Activated T-cell treated with anti-CD3 and anti-CD28 coated beads, Interleukin-2, amount 50 U/mL, for 72 hours (primary cell): ENCODE data around the gene UBE2QL1. TPM values are rescaled to one million over a fixed set of nuclear protein-coding genes. Genes with fewer than 3 reads are reported as not detected.

Experiments used
- ATAC-seq, 2 donors: fragments of 150-1000 bp; cut with Tn5 transposase; replicated peaks in 1 of 2; 2 replicates each; pipeline ENCODE4 v1.10.0; 2021; ENCODE audit warnings: moderate library complexity in 2 of 2, mild to moderate bottlenecking in 1 of 2
- DNase-seq, 2 donors: peaks; one replicate each; pipeline ENCODE4 v3.0.0; 2021 to 2022; ENCODE audit warnings: mixed read lengths in 1 of 2
- H3K27ac Mint-ChIP-seq: one replicate; pipeline ENCODE4 v1.8.0; 2022; ENCODE audit warnings: mild to moderate bottlenecking, moderate library complexity, mixed read lengths
- H3K27me3 Mint-ChIP-seq: one replicate; pipeline ENCODE4 v1.8.0; 2022; ENCODE audit warnings: low read depth, mixed read lengths
- H3K36me3 Mint-ChIP-seq, 2 donors: one replicate each; pipeline ENCODE4 v1.8.0; 2022; ENCODE audit warnings: mixed read lengths in 2 of 2, mild to moderate bottlenecking in 1 of 2; ENCODE audit not compliant: insufficient read depth in 2 of 2
- H3K4me1 Mint-ChIP-seq: one replicate; pipeline ENCODE4 v1.8.0; 2022; ENCODE audit warnings: low read depth, mixed read lengths
- H3K4me3 Mint-ChIP-seq, 2 donors: one replicate each; pipeline ENCODE4 v1.8.0; 2022; ENCODE audit warnings: mild to moderate bottlenecking in 2 of 2, mixed read lengths in 2 of 2, moderate library complexity in 2 of 2
- H3K9me3 Mint-ChIP-seq, 2 donors: one replicate each; pipeline ENCODE4 v1.8.0; 2022; ENCODE audit warnings: mixed read lengths in 2 of 2
- total RNA-seq, 2 donors: library from RNA; stranded (reverse); gene quantifications; one replicate each; pipeline ENCODE4 v1.2.3, GENCODE V29; 2022

UBE2QL1 gene
- total RNA-seq, 2 donors from 2014 or later: 0.19 to 0.28 TPM

DNA sequence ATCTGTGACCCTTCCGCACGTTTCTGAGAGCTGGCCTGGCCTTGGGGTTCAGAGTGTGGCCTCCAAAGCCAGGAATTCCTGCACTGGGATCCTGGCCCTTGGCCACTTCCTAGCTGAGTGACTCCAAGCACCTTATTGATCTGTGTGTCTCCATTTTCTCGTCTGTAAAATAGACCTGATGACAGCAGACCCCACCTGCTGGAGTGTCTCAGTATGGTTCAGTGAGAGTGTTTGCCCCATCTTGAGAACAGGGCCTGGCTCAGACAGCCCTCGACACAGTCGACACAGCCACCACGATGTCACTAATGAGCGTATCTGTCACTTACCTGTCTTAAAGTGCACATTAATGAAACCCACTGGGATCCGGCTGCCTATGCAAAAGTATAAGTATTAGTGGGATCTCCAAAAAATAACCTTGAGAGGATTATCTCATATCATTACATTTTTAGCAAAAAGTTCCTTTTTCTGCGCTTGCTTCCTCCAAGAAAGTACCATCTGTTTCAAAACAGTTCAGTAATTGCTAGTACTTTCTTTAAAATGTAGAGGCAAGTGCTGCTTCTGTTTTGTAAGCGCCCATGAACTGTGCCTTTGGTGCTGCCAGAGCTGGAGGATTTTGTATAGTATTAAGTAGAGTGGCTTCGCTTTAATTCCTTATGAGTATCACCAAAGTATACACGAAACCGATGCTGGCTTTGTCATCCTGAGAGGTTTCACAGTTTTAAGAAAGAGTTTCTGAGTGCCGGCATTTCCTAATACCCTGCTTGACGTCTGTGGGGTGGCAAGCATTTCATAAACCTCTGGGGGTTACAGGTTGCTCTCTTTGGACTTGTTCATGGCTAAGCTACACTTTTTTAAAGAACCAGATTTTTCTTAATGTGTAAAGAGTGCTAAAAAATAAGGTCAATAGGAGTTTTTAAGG, 31.7 kb downstream of the UBE2QL1 start:
- H3K27ac Mint-ChIP-seq: no peak overlapping the region
- no peak for DNase-seq
- H3K4me1 Mint-ChIP-seq: peaks cover 27% of the 10 kb centered on the region
- H3K36me3 Mint-ChIP-seq: no peaks in the 10 kb centered on the region
- H3K27me3 Mint-ChIP-seq: peaks cover 29% of the 10 kb centered on the region
- ATAC-seq: no peak
- no peaks in the 10 kb centered on the region for H3K9me3 Mint-ChIP-seq
- H3K4me3 Mint-ChIP-seq: no peak overlapping the region

DNA sequence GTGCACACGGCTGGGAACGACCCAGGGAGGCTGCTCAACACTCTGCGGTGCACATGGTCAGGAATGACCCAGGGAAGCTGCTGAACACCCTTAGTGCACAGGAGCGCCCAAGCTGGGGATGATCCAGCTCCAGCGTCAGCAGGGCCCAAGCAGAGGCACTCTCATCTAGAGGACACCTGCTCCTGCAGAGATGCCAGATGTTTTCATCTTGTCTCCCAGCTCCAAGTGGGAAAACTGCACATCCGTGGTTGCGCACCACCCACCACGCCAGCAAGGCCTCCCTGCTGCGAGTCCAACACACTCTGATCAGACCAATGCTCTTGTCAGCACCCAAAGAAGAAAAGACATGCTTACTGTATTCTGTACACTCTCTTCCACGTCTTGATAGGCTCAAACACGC, 34.1 kb downstream of the UBE2QL1 start:
- H3K4me1 Mint-ChIP-seq: peaks cover 38% of the 10 kb centered on the region
- no peaks in the 10 kb centered on the region for H3K9me3 Mint-ChIP-seq
- H3K36me3 Mint-ChIP-seq: no peaks in the 10 kb centered on the region
- H3K4me3 Mint-ChIP-seq: no peak overlapping the region
- DNase-seq (no peak), ATAC-seq (no peak)
- H3K27me3 Mint-ChIP-seq: peaks cover 49% of the 10 kb centered on the region
- no peak overlapping the region for H3K27ac Mint-ChIP-seq

DNA sequence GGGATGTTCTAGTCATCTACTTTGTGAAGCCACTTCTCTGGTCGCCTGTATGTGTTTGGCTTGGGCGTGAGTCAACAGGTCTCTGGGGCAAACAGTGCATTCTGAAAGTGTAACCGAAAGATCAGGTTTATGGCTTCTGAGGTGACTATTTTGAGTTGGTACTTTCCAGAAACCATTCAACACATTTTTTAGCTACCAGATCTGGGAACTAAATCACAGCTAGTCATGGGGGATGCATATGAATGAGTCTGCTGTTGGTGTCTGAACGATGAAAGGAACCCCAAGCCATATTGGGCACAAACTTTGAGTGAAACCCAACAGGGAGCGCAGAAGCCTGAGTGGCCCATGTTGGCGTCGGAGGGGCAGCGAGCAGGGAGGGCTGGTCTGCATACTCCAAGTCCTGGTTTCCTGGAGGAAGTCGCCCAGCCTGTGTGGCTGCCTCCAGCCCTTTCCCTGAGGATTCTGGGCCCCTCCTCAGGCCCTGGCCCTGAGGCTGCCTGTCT, 35.3 kb downstream of the UBE2QL1 start:
- ATAC-seq (peak; percentile 95 to 96), DNase-seq (peak; percentile 54 to 61)
- Mint-ChIP-seq H3K36me3 (no peaks in the 10 kb centered on the region), H3K27ac (no peak overlapping the region), H3K27me3 (peaks cover 43% of the 10 kb centered on the region), H3K4me1 (peaks cover 43% of the 10 kb centered on the region), H3K9me3 (no peaks in the 10 kb centered on the region), H3K4me3 (peak overlapping the region in 1 of 2 donors; percentile 24)

DNA sequence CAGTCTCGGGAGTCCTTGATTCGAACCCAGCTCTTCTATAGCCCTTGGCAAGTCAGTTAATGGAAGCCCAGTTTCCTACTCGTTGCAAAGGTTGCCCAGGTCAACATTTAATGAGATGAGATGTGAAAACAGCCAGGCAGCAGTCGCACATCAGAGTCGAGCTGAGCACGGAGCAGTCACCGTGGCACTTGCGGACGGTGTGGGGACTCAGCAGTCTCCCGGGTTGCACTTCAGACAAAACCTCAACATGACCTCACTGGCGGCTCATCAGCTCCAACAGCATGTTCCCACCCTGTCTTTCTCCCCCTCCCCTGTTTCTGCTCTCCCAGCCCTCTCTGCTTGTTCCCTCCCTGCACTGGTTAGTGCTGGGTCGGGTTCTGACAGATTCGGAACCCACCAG, 35.8 kb downstream of the UBE2QL1 start:
- no peak overlapping the region for H3K27ac Mint-ChIP-seq
- peak in 1 of 2 donors; percentile 6 for DNase-seq
- peaks cover 38% of the 10 kb centered on the region for H3K27me3 Mint-ChIP-seq
- H3K36me3 Mint-ChIP-seq: no peaks in the 10 kb centered on the region
- peaks cover 43% of the 10 kb centered on the region for H3K4me1 Mint-ChIP-seq
- H3K4me3 Mint-ChIP-seq: peak overlapping the region; percentile 18 to 24
- H3K9me3 Mint-ChIP-seq: no peaks in the 10 kb centered on the region
- ATAC-seq: no peak

DNA sequence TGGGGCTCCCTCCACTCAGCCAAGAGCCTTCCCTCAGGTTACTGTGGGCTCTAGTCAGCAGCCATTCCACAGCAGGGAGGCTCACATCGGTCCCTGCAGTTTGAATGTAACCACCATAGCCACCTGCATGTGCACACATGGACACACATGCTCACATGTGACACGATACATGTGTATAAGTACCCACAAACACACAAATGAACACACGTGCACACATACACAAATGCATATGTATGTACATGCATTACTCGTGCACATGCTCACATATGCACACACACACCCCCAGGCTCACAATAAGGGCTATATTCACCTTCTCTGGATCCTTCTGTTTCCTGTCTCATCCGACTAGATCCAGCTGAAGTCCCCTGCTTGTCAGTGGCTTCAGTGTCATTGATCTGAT, 36.2 kb downstream of the UBE2QL1 start:
- H3K9me3 Mint-ChIP-seq: no peaks in the 10 kb centered on the region
- DNase-seq (no peak), ATAC-seq (no peak)
- H3K36me3 Mint-ChIP-seq: no peaks in the 10 kb centered on the region
- no peak overlapping the region for H3K4me3 Mint-ChIP-seq
- H3K27ac Mint-ChIP-seq: no peak overlapping the region
- peaks cover 43% of the 10 kb centered on the region for H3K4me1 Mint-ChIP-seq
- H3K27me3 Mint-ChIP-seq: peaks cover 38% of the 10 kb centered on the region

DNA sequence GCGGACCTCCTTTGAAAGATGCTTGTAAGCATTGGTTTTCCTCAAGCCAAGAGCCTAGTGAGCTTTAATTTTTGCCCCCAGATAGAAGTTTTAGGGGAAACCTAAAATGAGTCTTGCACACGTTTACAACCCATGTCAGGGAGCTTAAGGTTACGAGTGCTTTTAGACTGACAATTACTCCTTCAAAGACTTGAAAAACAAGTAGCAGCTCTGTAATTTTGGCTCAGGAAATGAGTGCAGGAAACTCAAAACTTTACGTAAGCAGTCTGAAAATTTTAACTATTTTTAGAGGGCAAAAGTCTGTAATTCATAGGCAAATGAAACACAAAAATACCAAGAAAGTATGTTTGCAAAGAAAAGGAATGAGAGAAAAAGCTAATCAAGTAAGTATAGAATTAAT, 36.8 kb downstream of the UBE2QL1 start:
- H3K36me3 Mint-ChIP-seq: no peaks in the 10 kb centered on the region
- no peak for ATAC-seq
- no peaks in the 10 kb centered on the region for H3K9me3 Mint-ChIP-seq

DNA sequence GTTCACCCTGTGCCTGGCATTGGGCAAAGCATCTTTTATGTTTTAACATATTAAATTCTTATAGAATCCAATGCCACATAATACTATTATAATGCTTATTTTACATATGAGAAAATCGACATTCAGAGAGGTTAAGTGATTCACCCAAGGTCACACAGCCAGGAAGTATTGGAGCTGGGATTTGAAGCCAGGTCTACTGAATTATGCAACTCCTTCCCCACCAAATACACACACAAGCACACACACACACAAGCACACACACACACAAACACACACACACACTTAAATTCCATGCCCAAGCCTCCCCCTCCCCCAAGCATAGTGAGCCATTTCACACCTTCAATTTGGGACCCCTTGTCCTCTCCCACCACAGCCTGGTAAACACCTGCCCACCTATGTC, 37.4 kb downstream of the UBE2QL1 start:
- H3K4me3 Mint-ChIP-seq: no peak overlapping the region
- H3K27me3 Mint-ChIP-seq: peaks cover 37% of the 10 kb centered on the region
- no peaks in the 10 kb centered on the region for H3K36me3 Mint-ChIP-seq
- no peak for ATAC-seq
- no peaks in the 10 kb centered on the region for H3K9me3 Mint-ChIP-seq
- no peak for DNase-seq
- no peak overlapping the region for H3K27ac Mint-ChIP-seq
- peaks cover 43% of the 10 kb centered on the region for H3K4me1 Mint-ChIP-seq

More for the DNA sequence above, 36.8 kb downstream of the UBE2QL1 start:
- DNase-seq: no peak
- Mint-ChIP-seq H3K27me3 (peaks cover 38% of the 10 kb centered on the region), H3K4me3 (peak overlapping the region in 1 of 2 donors; percentile 25), H3K27ac (no peak overlapping the region), H3K4me1 (peaks cover 43% of the 10 kb centered on the region)

DNA sequence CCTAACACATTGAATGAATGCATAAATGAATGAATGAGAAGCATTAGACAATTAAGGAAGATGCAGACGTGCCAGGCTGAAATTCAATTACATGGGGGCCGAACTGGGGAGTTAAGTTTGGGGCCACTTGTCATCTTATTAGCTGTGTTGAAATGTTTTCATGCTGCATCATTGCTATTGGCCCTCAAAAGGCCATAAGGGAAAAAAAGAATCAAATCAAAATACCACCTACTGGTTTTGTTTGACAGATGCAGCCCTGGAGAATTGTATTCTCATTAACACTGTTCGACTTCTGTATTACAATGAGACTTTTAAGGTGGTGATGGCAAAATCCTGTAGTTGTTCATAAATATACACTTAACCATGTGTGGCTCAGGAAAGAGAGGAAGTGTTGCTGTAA, 38.4 kb downstream of the UBE2QL1 start:
- Mint-ChIP-seq H3K4me1 (peaks cover 43% of the 10 kb centered on the region), H3K9me3 (no peaks in the 10 kb centered on the region), H3K36me3 (no peaks in the 10 kb centered on the region), H3K27me3 (peaks cover 39% of the 10 kb centered on the region), H3K27ac (no peak overlapping the region), H3K4me3 (no peak overlapping the region)
- no peak for DNase-seq
- no peak for ATAC-seq

DNA sequence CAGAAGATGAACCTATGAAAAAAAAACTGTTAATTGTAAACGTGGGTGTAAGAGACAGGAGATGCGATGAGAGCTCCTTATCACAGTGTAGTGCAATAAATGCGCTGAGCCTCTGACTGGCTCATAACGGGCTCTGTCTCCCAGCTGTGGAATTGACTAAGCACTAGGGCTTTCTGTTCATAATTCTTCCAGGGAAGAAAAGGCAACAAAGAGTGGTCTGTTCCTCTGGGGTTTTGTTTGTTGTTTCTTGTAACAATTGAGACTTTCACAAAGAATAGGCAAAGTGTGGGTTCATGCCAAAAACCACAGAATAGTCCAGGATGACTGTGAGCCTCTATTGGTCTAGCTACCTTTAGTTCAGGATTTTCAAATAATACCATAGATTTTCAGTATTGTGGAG, 39.4 kb downstream of the UBE2QL1 start:
- no peaks in the 10 kb centered on the region for H3K36me3 Mint-ChIP-seq
- peaks cover 48% of the 10 kb centered on the region for H3K27me3 Mint-ChIP-seq
- no peak overlapping the region for H3K4me3 Mint-ChIP-seq
- no peaks in the 10 kb centered on the region for H3K9me3 Mint-ChIP-seq
- peaks cover 41% of the 10 kb centered on the region for H3K4me1 Mint-ChIP-seq
- no peak overlapping the region for H3K27ac Mint-ChIP-seq
- DNase-seq: no peak
- ATAC-seq: no peak

DNA sequence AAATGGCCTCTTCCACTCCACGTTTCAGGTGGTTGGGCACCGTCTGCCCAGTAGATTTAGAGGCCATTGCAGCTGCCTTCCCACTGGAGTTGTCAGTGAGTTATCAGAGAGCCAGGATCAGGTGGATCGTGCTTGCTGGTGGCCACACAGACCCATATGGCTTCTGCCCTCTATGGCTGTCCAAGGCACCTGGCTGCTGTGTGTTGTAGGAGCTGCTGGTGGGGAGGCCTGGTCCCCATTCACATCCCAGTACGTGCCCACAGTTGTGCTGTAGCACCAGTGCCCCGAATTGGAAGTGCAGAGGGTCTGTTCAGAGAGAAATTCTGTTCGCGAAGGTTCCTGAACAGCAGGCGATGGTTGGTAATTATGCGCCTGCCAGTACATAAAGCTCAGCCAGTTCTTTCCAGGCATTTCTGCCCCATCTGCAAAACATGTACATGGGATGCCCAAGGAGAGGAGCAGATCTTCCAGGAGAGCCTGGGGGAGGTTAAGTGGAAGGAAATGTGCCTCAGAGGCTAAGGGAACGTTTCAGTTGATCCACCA, 41.1 kb downstream of the UBE2QL1 start:
- no peak for DNase-seq
- ATAC-seq: no peak
- Mint-ChIP-seq H3K27me3 (peaks cover 51% of the 10 kb centered on the region), H3K4me1 (peaks cover 28% of the 10 kb centered on the region), H3K36me3 (no peaks in the 10 kb centered on the region), H3K27ac (no peak overlapping the region), H3K4me3 (no peak overlapping the region), H3K9me3 (no peaks in the 10 kb centered on the region)

DNA sequence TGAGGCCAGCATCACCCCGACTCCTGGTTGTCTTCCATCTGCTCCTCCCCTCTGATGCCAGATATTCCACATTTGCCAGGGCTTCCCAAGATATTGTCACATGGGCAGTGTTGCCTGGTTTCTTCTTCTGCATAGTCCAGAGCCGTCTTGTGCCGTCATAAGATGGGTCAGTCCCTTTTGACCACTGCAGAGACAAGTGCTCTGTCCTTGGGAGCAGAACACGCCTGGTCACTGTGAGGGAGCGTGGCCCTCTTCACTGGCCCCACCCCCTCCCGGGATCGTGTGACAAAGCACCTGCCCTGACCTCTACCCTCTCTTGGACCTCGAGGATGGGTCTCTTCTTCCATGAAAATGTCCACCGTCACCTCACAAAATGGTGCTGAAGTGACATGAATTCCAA, 41.6 kb downstream of the UBE2QL1 start:
- H3K27ac Mint-ChIP-seq: no peak overlapping the region

DNA sequence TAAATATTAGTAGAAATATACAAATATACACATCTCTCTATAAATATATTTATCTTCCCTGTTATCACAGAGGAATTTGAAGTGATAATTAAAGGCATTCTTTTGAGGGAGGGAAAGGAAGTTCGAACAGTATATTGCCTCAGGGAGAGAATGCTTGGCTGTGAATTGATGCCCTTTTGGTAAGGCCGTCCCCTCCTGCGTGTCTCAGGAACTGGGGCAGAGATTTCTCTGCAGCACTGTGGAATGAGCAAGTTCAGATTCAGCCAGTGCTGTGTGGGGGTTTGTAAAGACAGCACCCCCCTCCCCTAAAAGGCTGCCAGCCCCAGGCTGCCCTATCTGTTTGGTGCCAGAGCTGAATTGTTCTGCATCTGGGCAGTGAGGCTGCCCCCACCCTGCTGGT, 42.0 kb downstream of the UBE2QL1 start:
- Mint-ChIP-seq H3K4me3 (no peak overlapping the region), H3K4me1 (peaks cover 21% of the 10 kb centered on the region), H3K9me3 (no peaks in the 10 kb centered on the region), H3K36me3 (no peaks in the 10 kb centered on the region), H3K27ac (no peak overlapping the region), H3K27me3 (peaks cover 52% of the 10 kb centered on the region)
- DNase-seq (no peak), ATAC-seq (no peak)

More for the DNA sequence above, 41.6 kb downstream of the UBE2QL1 start:
- Mint-ChIP-seq H3K9me3 (no peaks in the 10 kb centered on the region), H3K36me3 (no peaks in the 10 kb centered on the region), H3K4me1 (peaks cover 23% of the 10 kb centered on the region), H3K27me3 (peaks cover 51% of the 10 kb centered on the region), H3K4me3 (no peak overlapping the region)
- DNase-seq (no peak), ATAC-seq (no peak)

DNA sequence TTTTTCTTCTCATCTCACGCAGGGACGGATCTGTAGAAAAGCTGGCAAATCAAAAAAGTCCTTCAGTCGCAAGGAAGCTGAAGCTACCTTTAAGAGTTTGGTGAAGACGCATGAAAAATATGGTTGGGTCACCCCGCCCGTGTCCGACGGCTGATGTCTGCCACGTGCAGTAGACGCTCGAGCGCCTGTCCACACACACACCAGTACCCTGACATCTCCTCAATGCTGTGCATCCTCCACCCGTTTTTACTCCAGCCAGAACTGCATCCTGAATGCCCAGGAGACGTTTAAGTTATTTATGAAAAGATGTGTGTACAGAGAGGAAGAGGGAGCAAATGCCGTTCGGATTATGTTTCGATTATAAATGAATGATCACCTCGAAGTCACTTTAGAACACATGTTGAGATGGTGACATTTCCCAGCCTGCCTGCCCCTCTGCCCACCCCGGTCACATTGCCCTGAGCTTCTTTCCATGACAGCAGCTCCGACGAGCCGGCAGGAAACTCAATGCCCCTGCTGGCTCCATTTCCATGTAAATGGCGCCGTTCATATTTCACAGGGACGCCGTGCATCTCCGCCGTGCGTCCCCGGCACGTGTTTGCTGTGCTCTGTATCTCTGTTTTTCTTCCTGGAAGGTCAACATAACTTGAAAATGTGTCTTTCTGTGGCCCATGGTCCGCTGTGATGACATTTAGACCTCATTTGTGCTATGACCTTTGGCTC, 42.7 kb downstream of the UBE2QL1 start:
- DNase-seq: no peak
- no peak for ATAC-seq
- Mint-ChIP-seq H3K36me3 (no peaks in the 10 kb centered on the region), H3K4me1 (peaks cover 22% of the 10 kb centered on the region), H3K4me3 (no peak overlapping the region), H3K27me3 (peaks cover 47% of the 10 kb centered on the region), H3K9me3 (no peaks in the 10 kb centered on the region), H3K27ac (no peak overlapping the region)
